ENCODE measurements around the gene CCDC148.

DNA sequence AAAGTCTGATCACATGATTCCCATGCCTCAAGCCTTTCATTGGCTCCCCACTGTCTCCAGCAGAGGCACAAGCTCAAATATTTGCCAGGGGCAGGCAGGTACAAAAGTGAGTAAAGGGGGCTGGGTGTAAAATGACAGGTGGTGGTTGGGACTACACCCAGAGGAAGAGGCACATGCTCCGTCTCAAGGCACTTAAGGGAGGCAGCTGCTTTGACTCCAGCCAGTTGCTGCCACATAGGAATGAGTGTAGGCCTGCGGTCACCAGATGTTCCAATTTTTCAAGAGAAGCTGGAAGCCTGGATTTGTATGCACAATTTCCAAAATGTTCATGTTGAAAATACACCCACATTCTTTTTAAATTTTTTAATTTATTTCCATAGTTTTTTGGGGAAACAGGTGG lies 190.4 kb downstream of the CCDC148 start:
- TF ChIP-seq, protein P1, sequence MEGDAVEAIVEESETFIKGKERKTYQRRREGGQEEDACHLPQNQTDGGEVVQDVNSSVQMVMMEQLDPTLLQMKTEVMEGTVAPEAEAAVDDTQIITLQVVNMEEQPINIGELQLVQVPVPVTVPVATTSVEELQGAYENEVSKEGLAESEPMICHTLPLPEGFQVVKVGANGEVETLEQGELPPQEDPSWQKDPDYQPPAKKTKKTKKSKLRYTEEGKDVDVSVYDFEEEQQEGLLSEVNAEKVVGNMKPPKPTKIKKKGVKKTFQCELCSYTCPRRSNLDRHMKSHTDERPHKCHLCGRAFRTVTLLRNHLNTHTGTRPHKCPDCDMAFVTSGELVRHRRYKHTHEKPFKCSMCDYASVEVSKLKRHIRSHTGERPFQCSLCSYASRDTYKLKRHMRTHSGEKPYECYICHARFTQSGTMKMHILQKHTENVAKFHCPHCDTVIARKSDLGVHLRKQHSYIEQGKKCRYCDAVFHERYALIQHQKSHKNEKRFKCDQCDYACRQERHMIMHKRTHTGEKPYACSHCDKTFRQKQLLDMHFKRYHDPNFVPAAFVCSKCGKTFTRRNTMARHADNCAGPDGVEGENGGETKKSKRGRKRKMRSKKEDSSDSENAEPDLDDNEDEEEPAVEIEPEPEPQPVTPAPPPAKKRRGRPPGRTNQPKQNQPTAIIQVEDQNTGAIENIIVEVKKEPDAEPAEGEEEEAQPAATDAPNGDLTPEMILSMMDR (IDR thresholded peaks at IDR 0.05) = no peak
- TF ChIP-seq POLR2A (IDR thresholded peaks at IDR 0.05) = no peak

All from testis (tissue), 2 donors.